Adipocyte (in vitro differentiated cells): Measurements from ENCODE around the gene NDUFB10.

Experiments used
- DNase-seq: peaks from one replicate; pipeline ENCODE4 v3.0.0-alpha.2; 2015; ENCODE audit warnings: low read depth
- H3K27me3 ChIP-seq: replicated peaks from 2 replicates; pipeline ENCODE4 v1.7.0; 2013; ENCODE audit warnings: mild to moderate bottlenecking, low read length, moderate library complexity; ENCODE audit not compliant: control insufficient read depth, insufficient read depth
- H3K36me3 ChIP-seq: 2 replicates; pipeline ENCODE4 v1.7.0; 2013; ENCODE audit warnings: low read length, mild to moderate bottlenecking, moderate library complexity; ENCODE audit not compliant: control insufficient read depth, insufficient read depth, severe bottlenecking
- H3K4me1 ChIP-seq: 2 replicates; pipeline ENCODE4 v1.7.0; 2013; ENCODE audit warnings: mild to moderate bottlenecking, low read length, moderate library complexity; ENCODE audit not compliant: control insufficient read depth, insufficient read depth
- H3K4me3 ChIP-seq: 2 replicates; pipeline ENCODE4 v1.7.0; 2013; ENCODE audit warnings: mild to moderate bottlenecking, low read length, moderate library complexity
- H3K9ac ChIP-seq: 2 replicates; pipeline ENCODE4 v1.7.0; 2013; ENCODE audit warnings: mild to moderate bottlenecking, low read length, moderate library complexity
- H3K9me3 ChIP-seq: 2 replicates; pipeline ENCODE4 v1.7.0; 2013; ENCODE audit warnings: mild to moderate bottlenecking, low read length, moderate library complexity; ENCODE audit not compliant: control insufficient read depth

Gene NDUFB10

DNA sequence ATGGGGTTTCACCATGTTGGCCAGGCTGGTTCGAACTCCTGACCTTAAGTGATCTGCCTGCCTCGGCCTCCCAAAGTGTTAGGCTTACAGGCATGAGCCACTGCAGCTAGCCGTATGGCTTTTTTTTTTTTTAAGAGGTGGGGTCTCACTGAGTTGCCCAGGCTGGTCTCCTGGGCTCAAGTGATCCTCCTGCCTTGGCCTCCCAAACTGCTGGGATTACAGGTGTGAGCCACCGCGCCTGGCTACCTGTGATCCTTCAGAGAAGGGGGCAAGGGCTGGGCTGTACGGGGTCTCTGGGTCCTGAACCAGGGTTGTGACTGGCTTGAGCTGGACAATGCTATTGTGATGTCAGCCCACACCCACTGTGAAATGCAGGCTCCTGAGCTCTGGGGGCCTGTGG lies 7.1 kb downstream of the NDUFB10 start, which contains the start of gene RNF151:
TSS of gene RNF151 (plus strand) at position 397 of the 400 bp plus-strand sequence. CDS start 26 bp downstream, outside the sequence.
- Histone ChIP-seq H3K9me3 (no peaks in the 10 kb centered on the region), H3K27me3 (no peaks in the 10 kb centered on the region), H3K4me3 (peak within 1 kb of the TSS; percentile 90), H3K9ac (peak within 1 kb of the TSS; percentile 99), H3K36me3 (peaks cover 25% of the 10 kb centered on the region), H3K4me1 (peaks cover 31% of the 10 kb centered on the region)
- DNase-seq, result no peak

DNA sequence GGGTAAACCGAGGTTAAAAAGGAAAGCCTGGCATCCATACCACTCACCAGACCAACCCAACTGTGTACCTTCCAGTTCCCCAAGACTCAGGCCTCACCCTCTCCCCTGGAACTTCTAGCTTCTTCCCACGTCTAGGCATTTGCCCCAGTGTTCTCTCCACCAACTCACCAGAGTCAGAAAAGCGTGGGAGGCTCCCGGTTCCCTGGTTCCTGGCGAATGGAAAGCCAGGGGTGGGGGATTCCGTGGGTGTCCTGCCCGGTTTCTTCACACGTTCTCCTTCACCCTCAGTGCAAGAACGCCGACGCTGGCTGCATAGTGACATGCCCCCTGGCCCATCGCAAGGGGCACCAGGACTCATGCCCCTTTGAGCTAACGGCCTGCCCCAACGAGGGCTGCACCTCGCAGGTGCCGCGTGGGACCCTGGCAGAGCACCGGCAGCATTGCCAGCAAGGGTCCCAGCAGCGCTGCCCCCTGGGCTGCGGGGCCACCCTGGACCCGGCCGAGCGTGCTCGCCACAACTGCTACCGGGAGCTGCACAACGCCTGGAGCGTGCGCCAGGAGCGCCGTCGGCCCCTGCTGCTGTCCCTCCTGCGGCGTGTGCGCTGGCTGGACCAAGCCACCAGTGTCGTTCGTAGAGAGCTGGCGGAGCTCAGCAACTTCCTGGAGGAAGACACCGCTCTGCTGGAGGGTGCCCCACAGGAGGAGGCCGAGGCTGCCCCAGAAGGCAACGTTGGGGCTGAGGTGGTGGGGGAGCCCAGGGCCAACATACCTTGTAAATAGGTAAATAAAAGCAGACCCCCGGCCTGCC lies 9.0 kb downstream of the NDUFB10 start:
- Histone ChIP-seq H3K9me3 (no peaks in the 10 kb centered on the region), H3K9ac (no peak overlapping the region), H3K4me3 (no peak overlapping the region), H3K36me3 (peaks cover 7% of the 10 kb centered on the region), H3K4me1 (peaks cover 24% of the 10 kb centered on the region), H3K27me3 (no peaks in the 10 kb centered on the region)
- no peak for DNase-seq

DNA sequence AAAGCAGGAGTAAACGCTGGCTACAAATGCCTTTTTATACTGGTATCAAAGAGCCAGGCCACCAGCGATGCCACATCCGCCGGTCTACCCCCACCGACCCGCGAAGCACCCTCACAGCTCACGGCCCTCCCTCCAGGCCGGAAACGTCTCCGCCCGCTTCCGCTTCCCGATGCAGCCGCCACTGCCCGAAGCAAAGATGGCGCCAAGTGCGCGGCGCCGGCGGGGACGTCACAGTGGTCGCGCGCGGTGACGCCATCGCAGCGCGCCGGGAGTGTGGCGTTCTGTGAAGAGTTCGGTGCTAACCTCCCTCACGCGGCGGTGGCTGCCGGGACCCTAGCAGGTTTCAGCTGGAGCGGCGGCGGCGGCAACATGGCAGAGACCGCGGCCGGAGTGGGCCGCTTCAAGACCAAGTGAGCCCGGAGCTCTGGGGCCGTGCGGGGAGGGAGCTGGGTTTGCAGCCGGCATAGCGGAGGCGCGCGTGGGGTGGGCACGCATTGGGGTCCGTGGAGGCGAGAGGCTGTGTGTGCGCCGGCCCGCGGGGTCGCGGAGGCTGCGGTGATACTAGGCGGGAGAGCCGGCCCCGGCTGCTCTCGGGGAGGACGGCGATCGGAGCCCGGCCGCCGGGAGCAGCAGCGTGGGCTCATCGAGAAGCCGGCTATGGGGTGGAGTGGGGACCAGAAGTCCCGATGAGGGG lies 12.6 kb downstream of the NDUFB10 start, which contains the start of gene TBL3:
TSS of gene TBL3 (plus strand) at position 258 of the 694 bp plus-strand sequence. CDS start at position 370, 112 bp downstream.
- Histone ChIP-seq H3K27me3 (no peaks in the 10 kb centered on the region), H3K9me3 (no peaks in the 10 kb centered on the region), H3K4me3 (peak within 1 kb of the TSS; percentile 95), H3K4me1 (peaks cover 12% of the 10 kb centered on the region), H3K9ac (peak within 1 kb of the TSS; percentile 92), H3K36me3 (peaks cover 27% of the 10 kb centered on the region)
- peak; percentile 96 for DNase-seq

DNA sequence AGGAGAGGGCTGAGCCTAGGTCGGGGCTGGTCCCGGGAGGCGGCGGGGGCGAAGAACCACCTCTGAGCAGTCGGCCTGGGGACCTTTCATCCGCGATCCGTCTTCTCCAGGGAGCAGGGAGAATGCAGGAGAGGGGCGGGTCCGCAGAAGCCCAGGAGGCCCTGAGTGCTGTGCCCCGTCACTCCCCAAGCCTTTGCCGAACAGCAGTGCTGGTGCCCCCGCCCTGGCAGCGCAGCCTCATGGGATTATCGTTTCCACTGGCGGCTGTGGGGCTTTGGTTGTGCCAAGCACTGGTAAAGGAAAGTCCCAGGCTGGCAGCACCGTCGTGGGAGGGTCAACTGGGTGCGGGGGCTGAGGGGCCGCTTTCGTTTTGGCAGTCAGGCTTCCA lies 13.1 kb downstream of the NDUFB10 start:
- peaks cover 12% of the 10 kb centered on the region for H3K4me1 ChIP-seq
- peak; percentile 52 for DNase-seq
- H3K4me3 ChIP-seq, result peak overlapping the region; percentile 95
- H3K36me3 ChIP-seq, result peaks cover 31% of the 10 kb centered on the region
- no peaks in the 10 kb centered on the region for H3K9me3 ChIP-seq
- no peaks in the 10 kb centered on the region for H3K27me3 ChIP-seq
- peak overlapping the region; percentile 92 for H3K9ac ChIP-seq

DNA sequence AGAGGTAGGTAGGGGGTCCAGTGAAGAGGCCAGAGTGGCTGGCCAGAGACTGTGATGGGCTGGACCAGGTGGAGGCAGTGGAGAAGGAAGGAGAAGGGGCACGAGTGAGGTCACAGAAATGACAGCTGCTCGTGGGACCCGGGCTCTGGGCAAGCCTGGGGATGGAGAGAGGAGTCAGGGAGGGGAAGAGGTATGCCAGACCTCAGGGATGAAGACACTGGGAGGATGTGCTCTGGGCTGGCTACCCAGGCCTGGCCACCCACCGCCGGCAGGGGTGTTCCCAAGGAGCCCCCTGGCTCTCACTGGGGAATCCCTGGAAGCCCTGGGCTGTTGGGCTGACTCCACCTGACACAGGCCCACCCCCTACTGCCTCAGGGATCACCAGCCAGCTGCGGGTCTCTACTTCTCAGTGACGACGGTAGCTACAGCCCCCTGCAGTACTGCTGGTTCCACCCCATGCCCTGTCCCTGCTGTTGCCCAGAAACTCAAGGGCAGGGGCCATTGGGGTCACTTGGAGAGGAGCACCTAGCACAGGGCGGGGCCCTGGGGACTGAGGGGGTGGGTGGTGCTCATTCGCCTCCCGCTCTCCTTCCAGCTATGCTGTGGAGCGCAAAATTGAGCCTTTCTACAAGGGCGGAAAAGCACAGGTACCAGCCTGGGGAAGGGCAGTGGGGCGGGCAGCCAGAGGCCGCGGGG lies 14.3 kb downstream of the NDUFB10 start:
- Histone ChIP-seq H3K27me3 (no peaks in the 10 kb centered on the region), H3K4me1 (peaks cover 12% of the 10 kb centered on the region), H3K36me3 (peaks cover 42% of the 10 kb centered on the region), H3K9ac (no peak overlapping the region), H3K4me3 (no peak overlapping the region), H3K9me3 (no peaks in the 10 kb centered on the region)
- DNase-seq, result no peak

DNA sequence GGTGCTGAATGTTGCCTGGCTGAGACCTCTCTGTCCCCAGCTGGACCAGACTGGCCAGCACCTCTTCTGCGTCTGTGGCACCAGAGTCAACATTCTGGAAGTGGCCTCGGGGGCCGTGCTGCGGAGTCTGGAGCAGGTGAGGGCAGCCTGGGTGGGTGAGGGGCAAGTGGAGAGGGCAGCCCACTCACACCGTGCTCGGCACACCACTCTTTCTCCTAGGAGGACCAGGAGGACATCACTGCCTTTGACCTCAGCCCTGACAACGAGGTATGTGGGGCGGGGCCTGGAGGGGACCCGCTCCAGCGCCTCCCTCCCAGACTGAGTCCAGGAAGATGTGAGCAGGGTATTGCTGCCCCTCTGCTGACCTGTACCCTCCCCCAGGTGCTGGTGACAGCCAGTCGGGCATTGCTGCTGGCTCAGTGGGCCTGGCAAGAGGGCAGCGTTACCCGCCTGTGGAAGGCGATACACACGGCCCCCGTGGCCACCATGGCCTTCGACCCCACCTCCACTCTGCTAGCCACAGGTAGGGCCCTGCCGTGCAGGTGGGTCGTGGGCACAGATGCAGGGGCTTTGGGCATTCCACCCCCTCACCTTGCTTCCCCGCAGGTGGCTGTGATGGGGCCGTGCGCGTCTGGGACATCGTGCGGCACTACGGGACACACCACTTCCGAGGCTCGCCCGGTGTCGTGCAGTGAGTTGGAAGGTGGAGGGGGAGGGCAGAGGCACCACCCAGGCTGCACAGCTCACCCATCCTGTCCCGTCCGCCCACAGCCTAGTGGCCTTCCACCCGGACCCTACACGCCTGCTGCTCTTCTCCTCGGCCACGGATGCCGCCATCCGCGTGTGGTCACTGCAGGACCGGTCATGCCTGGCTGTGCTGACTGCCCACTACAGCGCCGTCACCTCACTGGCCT lies 15.1 kb downstream of the NDUFB10 start:
- peaks cover 46% of the 10 kb centered on the region for H3K36me3 ChIP-seq
- no peak overlapping the region for H3K4me3 ChIP-seq
- DNase-seq, result no peak
- no peak overlapping the region for H3K9ac ChIP-seq
- no peaks in the 10 kb centered on the region for H3K27me3 ChIP-seq
- H3K4me1 ChIP-seq, result peaks cover 12% of the 10 kb centered on the region
- H3K9me3 ChIP-seq, result no peaks in the 10 kb centered on the region

DNA sequence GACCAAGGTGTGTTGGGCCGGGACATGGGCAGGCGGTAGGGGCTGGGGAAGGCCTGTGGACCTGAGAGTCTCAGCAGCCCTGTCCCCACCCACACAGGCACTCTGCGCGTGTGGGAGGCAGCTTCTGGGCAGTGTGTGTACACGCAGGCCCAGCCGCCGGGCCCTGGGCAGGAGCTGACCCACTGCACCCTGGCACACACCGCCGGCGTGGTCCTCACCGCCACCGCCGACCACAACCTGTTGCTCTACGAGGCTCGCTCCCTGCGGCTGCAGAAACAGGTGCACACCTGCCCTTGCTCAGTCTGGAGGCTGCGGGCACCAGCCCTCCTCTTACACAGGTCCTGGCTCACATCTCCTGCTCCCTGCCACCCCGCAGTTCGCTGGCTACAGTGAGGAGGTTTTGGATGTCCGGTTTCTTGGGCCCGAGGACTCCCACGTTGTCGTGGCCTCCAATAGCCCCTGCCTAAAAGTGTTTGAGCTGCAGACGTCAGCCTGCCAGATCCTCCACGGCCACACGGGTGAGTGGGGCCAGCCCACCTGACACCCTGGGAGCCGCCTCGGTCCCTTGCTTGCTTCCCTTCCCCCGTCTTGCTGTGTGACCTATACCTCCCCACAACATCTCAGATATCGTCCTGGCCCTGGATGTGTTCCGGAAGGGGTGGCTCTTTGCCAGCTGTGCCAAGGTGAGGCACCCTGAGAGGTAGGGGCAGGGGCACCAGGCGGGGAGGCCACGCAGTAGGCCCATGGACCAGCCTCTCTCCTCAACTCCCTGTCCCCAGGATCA lies 16.3 kb downstream of the NDUFB10 start:
- Histone ChIP-seq H3K36me3 (peaks cover 46% of the 10 kb centered on the region), H3K4me3 (no peak overlapping the region), H3K9ac (no peak overlapping the region), H3K27me3 (peaks cover 2% of the 10 kb centered on the region), H3K4me1 (peaks cover 16% of the 10 kb centered on the region), H3K9me3 (no peaks in the 10 kb centered on the region)
- no peak for DNase-seq

DNA sequence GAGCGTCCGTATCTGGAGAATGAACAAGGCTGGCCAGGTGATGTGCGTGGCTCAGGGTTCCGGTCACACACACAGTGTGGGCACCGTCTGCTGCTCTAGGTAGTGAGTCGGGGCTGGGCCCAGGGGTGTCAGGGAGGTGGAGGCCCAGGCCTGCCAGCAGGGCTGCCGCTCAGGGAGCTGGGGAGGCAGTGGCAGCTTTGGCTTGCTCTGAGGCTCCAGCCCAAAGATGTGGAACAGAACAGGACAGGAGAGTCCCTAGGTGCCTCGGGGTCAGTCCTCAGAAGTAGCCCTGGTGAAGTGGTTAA lies 16.8 kb downstream of the NDUFB10 start:
- H3K36me3 ChIP-seq, result peaks cover 46% of the 10 kb centered on the region
- H3K4me1 ChIP-seq, result peaks cover 10% of the 10 kb centered on the region
- H3K27me3 ChIP-seq, result peaks cover 6% of the 10 kb centered on the region
- no peaks in the 10 kb centered on the region for H3K9me3 ChIP-seq
- no peak overlapping the region for H3K4me3 ChIP-seq
- H3K9ac ChIP-seq, result no peak overlapping the region
- no peak for DNase-seq

DNA sequence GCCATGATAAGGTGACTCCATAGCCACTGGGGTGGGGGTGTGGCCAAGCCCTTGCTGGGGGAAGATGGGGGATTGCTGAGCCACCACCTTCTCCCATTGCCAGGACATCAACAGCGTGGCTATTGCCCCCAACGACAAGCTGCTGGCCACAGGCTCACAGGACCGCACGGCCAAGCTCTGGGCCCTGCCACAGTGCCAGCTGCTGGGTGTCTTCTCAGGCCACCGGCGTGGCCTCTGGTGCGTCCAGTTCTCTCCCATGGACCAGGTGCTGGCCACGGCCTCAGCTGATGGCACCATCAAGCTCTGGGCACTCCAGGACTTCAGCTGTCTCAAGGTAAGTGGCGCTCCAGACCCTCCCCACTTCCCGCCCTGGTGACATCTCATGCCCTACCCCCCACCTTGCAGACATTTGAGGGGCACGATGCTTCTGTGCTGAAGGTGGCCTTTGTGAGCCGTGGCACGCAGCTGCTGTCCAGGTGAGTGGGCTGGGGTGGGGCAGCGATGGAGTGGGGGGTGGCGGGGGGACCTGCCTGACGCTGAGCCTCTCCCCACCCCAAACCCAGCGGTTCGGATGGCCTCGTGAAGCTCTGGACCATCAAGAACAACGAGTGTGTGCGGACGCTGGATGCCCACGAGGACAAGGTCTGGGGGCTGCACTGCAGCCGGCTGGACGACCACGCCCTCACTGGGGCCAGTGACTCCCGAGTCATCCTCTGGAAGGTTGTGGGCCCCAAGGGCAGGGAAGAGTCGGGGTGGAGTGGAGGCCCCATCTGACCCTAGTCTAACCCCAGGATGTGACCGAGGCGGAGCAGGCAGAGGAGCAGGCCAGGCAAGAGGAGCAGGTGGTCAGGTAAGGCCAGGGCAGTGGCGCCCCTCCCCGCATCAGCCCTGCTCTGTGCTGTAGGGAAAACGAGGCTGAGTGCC lies 17.9 kb downstream of the NDUFB10 start:
- H3K9me3 ChIP-seq, result no peaks in the 10 kb centered on the region
- no peak for DNase-seq
- peaks cover 8% of the 10 kb centered on the region for H3K4me1 ChIP-seq
- peaks cover 46% of the 10 kb centered on the region for H3K36me3 ChIP-seq
- H3K9ac ChIP-seq, result no peak overlapping the region
- H3K27me3 ChIP-seq, result peaks cover 6% of the 10 kb centered on the region
- no peak overlapping the region for H3K4me3 ChIP-seq
